GM12878 (cell line): ENCODE measurements around the gene EFCAB11.

ENCODE experiments used
- ATF3 ChIP-seq: IDR thresholded peaks from 2 replicates; pipeline ENCODE4 v1.6.1; 2011; ENCODE audit warnings: low read depth, mild to moderate bottlenecking, low read length, moderate library complexity, borderline replicate concordance; ENCODE audit errors: extremely low read depth
- CTCF ChIP-seq, 3 experiments: IDR thresholded peaks in 2 of 3; conservative IDR thresholded peaks in 1 of 3; 2 replicates each; pipeline ENCODE4 v1.5.1; 2011; ENCODE audit warnings: low read depth in 3 of 3, low read length in 3 of 3, mild to moderate bottlenecking in 3 of 3, control low read depth in 2 of 3, moderate library complexity in 2 of 3, inconsistent platforms in 1 of 3, mixed read lengths in 1 of 3; ENCODE audit not compliant: control insufficient read depth in 2 of 3, insufficient read depth in 1 of 3; ENCODE audit errors: extremely low read depth in 1 of 3
- MEF2A ChIP-seq: IDR thresholded peaks from 2 replicates; pipeline ENCODE4 v1.6.1; 2011; ENCODE audit warnings: low read depth, mild to moderate bottlenecking, low read length, moderate library complexity; ENCODE audit not compliant: insufficient read depth
- PBX3 ChIP-seq: IDR thresholded peaks from 2 replicates; pipeline ENCODE4 v1.6.1; 2011; ENCODE audit warnings: mild to moderate bottlenecking, low read depth, low read length, moderate library complexity; ENCODE audit not compliant: insufficient replicate concordance
- POLR2AphosphoS5 ChIP-seq: IDR thresholded peaks from 2 replicates; pipeline ENCODE4 v1.6.1; 2011; ENCODE audit warnings: mild to moderate bottlenecking, low read length, inconsistent platforms
- TF ChIP-seq, protein P1 (sequence below): IDR thresholded peaks from 2 replicates; pipeline ENCODE4 v1.6.1; 2012; ENCODE audit warnings: low read length, inconsistent platforms

GRCh38 chr14:89849931-89850330 lies 104.6 kb downstream of the EFCAB11 start:
- TF ChIP-seq POLR2AphosphoS5: no peak
- TF ChIP-seq PBX3: no peak
- no peak for TF ChIP-seq CTCF (IDR thresholded peaks at IDR 0.05 in 2 of 3, conservative IDR thresholded peaks at IDR 0.05 in 1 of 3; ENCODE audit: control insufficient read depth in 2 of 3, extremely low read depth in 1 of 3, insufficient read depth in 1 of 3, low read depth in 3 of 3, low read length in 3 of 3)
- no peak for TF ChIP-seq MEF2A
- TF ChIP-seq ATF3: no peak
- TF ChIP-seq, protein P1, sequence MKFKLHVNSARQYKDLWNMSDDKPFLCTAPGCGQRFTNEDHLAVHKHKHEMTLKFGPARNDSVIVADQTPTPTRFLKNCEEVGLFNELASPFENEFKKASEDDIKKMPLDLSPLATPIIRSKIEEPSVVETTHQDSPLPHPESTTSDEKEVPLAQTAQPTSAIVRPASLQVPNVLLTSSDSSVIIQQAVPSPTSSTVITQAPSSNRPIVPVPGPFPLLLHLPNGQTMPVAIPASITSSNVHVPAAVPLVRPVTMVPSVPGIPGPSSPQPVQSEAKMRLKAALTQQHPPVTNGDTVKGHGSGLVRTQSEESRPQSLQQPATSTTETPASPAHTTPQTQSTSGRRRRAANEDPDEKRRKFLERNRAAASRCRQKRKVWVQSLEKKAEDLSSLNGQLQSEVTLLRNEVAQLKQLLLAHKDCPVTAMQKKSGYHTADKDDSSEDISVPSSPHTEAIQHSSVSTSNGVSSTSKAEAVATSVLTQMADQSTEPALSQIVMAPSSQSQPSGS: no peak
